PC-9 (cell line): ENCODE measurements around the gene GOT2.

Source experiments
- EZH2 ChIP-seq: fragments of 200-600 bp; sonication (generic); IDR thresholded peaks from 2 replicates; pipeline ENCODE4 v1.8.0; 2017; ENCODE audit warnings: antibody characterized with exemption, low read depth
- TF ChIP-seq, protein P1 (sequence below): fragments of 200-600 bp; sonication (generic); conservative IDR thresholded peaks from 2 replicates; pipeline ENCODE4 v1.6.1; 2017; ENCODE audit warnings: mixed run types, antibody characterized with exemption, mild to moderate bottlenecking, moderate library complexity

DNA sequence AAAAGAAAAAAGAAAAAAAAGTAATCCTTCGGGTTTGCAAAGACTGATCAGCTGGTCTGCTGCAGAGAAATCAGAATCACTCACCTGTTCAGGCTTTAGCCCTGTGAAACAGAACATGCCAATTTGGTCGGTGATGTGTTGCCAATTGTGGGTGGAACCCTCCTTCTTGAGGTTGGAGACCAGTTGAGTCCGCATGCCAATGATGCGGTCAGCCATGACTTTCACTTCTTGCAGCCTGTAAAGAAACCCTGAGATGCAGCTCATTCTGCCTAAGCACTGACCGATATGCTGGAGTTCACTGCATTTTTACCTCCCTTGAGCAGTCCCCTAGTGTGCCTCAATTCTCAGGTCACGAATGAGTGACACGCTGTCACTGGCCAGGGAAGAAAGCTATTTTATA lies 24.8 kb downstream of the GOT2 start:
- TF ChIP-seq, protein P1, sequence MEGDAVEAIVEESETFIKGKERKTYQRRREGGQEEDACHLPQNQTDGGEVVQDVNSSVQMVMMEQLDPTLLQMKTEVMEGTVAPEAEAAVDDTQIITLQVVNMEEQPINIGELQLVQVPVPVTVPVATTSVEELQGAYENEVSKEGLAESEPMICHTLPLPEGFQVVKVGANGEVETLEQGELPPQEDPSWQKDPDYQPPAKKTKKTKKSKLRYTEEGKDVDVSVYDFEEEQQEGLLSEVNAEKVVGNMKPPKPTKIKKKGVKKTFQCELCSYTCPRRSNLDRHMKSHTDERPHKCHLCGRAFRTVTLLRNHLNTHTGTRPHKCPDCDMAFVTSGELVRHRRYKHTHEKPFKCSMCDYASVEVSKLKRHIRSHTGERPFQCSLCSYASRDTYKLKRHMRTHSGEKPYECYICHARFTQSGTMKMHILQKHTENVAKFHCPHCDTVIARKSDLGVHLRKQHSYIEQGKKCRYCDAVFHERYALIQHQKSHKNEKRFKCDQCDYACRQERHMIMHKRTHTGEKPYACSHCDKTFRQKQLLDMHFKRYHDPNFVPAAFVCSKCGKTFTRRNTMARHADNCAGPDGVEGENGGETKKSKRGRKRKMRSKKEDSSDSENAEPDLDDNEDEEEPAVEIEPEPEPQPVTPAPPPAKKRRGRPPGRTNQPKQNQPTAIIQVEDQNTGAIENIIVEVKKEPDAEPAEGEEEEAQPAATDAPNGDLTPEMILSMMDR, result no peak
- no peak for TF ChIP-seq EZH2
